Endothelial cell (in vitro differentiated cells): ENCODE results near the gene KLHL3. TPM values are rescaled to one million over a fixed set of nuclear protein-coding genes. Genes with fewer than 3 reads are reported as not detected.

Experiments used
- DNase-seq: peaks from one replicate; pipeline ENCODE4 v3.0.0; 2021; ENCODE audit warnings: low spot score
- H3K27ac Mint-ChIP-seq: one replicate; pipeline ENCODE4 v1.8.0; 2021; ENCODE audit warnings: mixed read lengths, inconsistent platforms; ENCODE audit not compliant: unreplicated experiment
- H3K27me3 Mint-ChIP-seq: one replicate; pipeline ENCODE4 v1.8.0; 2021; ENCODE audit warnings: mild to moderate bottlenecking, moderate library complexity, mixed read lengths, inconsistent platforms; ENCODE audit not compliant: unreplicated experiment
- H3K36me3 Mint-ChIP-seq: one replicate; pipeline ENCODE4 v1.8.0; 2021; ENCODE audit warnings: mild to moderate bottlenecking, low read depth, mixed read lengths, inconsistent platforms; ENCODE audit not compliant: unreplicated experiment
- H3K4me1 Mint-ChIP-seq: one replicate; pipeline ENCODE4 v1.8.0; 2021; ENCODE audit warnings: mild to moderate bottlenecking, mixed read lengths, inconsistent platforms; ENCODE audit not compliant: unreplicated experiment
- H3K4me3 Mint-ChIP-seq: one replicate; pipeline ENCODE4 v1.8.0; 2021; ENCODE audit warnings: mild to moderate bottlenecking, mixed read lengths, inconsistent platforms; ENCODE audit not compliant: unreplicated experiment
- H3K9me3 Mint-ChIP-seq: one replicate; pipeline ENCODE4 v1.8.0; 2021; ENCODE audit warnings: mixed read lengths, inconsistent platforms; ENCODE audit not compliant: unreplicated experiment
- total RNA-seq: library from RNA; stranded (reverse); fragmentation: NEBNext Ultra II Directional; extraction: Animal tissue kit (Norgen Biotek cat#: 25700); gene quantifications from one replicate; pipeline ENCODE4 v1.2.1, GENCODE V29; 2021; ENCODE audit not compliant: unreplicated experiment
- TF ChIP-seq, protein P1 (sequence below): fragments of 200-600 bp; sonication (generic); IDR thresholded peaks from one replicate; pipeline ENCODE4 v1.5.0; 2021; ENCODE audit warnings: antibody characterized with exemption; ENCODE audit not compliant: unreplicated experiment

The KLHL3 gene
- total RNA-seq, 1 donor from 2014 or later: 200 TPM

DNA sequence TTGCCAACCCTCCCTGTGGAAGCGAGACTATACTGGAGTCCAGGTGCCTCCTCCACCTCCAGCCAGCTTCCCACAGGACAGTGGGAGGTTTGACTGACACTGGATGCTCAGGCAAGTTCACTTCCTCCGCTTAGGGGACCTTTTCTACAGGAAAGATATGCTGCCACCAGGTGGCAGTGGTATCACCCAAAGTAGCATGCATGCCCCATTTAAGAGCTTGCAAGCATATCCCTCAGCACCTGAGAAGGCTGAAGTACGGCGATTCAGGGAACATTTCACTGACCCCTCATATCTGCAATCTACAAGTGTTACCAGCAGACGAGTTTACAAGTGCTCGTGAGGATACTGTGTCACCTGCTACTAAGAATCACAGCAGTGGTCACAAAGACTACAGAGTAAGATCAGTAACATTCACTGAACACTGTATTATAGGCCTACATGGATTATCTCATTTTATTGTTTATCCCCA, 75.5 kb downstream of the KLHL3 start:
- TF ChIP-seq, protein P1, sequence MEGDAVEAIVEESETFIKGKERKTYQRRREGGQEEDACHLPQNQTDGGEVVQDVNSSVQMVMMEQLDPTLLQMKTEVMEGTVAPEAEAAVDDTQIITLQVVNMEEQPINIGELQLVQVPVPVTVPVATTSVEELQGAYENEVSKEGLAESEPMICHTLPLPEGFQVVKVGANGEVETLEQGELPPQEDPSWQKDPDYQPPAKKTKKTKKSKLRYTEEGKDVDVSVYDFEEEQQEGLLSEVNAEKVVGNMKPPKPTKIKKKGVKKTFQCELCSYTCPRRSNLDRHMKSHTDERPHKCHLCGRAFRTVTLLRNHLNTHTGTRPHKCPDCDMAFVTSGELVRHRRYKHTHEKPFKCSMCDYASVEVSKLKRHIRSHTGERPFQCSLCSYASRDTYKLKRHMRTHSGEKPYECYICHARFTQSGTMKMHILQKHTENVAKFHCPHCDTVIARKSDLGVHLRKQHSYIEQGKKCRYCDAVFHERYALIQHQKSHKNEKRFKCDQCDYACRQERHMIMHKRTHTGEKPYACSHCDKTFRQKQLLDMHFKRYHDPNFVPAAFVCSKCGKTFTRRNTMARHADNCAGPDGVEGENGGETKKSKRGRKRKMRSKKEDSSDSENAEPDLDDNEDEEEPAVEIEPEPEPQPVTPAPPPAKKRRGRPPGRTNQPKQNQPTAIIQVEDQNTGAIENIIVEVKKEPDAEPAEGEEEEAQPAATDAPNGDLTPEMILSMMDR: peak; percentile 68
- Mint-ChIP-seq H3K4me1 (peaks cover 50% of the 10 kb centered on the region), H3K27ac (no peak overlapping the region), H3K36me3 (peaks cover 44% of the 10 kb centered on the region), H3K27me3 (peaks cover 4% of the 10 kb centered on the region), H3K4me3 (no peak overlapping the region), H3K9me3 (no peaks in the 10 kb centered on the region)
- peak; percentile 75 for DNase-seq

DNA sequence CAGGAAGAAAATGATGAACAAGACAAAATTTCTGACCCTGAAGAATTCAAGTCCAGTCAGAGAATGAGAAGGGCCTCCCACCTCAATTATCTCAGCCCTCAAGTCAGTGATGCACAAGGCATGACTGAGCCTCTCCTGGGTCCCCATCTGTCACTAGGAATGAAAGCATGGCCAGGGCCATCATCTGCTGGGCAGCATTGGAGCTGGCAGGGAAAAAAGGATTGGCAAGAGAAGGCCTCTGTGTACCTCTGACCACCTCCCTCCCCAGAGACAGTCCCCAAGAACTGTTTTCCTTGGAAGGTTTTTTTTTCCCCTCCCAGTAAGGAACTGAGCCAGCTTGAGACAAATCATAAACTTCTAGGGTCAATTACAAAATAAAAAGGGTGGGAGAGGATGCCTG, 76.7 kb downstream of the KLHL3 start:
- Mint-ChIP-seq H3K27ac (no peak overlapping the region), H3K36me3 (peaks cover 53% of the 10 kb centered on the region), H3K4me1 (peaks cover 55% of the 10 kb centered on the region), H3K27me3 (peaks cover 4% of the 10 kb centered on the region), H3K4me3 (no peak overlapping the region), H3K9me3 (no peaks in the 10 kb centered on the region)
- DNase-seq: no peak
- TF ChIP-seq, protein P1: no peak

DNA sequence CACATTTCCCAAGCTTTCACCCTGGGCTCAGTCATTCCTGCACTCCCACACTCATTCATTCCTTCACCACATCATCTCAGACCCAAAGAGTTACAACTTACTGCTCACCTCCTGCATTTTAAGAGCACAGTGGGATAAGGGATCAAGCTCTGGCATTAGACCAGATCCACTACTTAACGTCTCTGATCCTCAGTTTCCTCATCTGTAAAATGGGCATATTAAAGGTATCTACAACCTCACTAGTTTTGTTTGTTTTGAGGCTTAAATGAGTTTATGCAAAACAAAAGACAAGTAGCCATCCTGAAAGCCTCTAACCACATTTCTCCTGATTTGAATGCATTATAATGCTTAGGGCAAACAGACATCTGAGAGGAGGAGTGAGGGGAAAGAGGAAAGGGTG, 77.6 kb downstream of the KLHL3 start:
- TF ChIP-seq, protein P1: no peak
- Mint-ChIP-seq H3K4me1 (peaks cover 55% of the 10 kb centered on the region), H3K4me3 (peak overlapping the region; percentile 17), H3K36me3 (peaks cover 52% of the 10 kb centered on the region), H3K27me3 (peaks cover 4% of the 10 kb centered on the region), H3K27ac (peak overlapping the region; percentile 3), H3K9me3 (no peaks in the 10 kb centered on the region)
- DNase-seq: no peak

DNA sequence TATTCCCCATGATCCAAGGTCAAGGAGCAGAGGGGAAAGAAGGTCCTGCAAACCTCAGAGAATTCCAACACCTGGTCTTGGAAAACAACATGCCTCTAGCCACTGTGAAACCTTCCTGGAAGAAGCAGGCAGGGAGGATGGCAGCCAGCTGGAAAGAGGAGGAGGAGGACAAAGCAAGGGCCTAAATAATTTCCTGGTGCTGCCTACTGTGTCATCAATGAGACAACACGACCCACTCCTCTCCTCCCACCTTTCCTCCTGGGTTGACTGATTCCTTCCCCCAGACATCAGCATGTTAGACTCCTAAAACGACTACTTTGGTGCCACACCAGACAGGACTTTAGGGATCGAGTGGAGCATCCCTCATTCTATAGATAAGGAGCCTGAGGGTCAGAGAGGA, 78.8 kb downstream of the KLHL3 start:
- Mint-ChIP-seq H3K9me3 (no peaks in the 10 kb centered on the region), H3K36me3 (peaks cover 52% of the 10 kb centered on the region), H3K4me1 (peaks cover 50% of the 10 kb centered on the region), H3K4me3 (no peak overlapping the region), H3K27ac (no peak overlapping the region), H3K27me3 (peaks cover 4% of the 10 kb centered on the region)
- no peak for DNase-seq
- TF ChIP-seq, protein P1: no peak

DNA sequence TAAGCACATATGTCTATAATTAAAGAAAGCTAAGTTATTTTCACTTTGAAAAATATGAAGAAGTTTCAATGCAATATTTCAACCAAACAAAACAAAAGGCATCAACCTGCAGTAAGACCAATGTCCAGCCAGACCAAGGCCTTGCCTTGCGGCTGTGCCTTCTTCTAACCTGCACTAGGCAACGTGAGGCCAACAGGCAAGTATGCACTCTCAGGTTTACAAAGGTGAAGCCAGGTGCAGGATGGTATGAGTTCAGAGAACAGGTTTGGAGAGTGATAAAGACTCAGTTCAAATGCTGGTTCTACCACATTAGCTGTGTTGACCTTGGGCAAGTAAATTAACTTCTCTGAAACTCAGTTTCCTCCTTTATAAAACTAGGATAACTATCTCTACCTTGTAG, 79.3 kb downstream of the KLHL3 start:
- TF ChIP-seq, protein P1: no peak
- DNase-seq: no peak
- Mint-ChIP-seq H3K27me3 (peaks cover 4% of the 10 kb centered on the region), H3K36me3 (peaks cover 48% of the 10 kb centered on the region), H3K4me1 (peaks cover 45% of the 10 kb centered on the region), H3K9me3 (no peaks in the 10 kb centered on the region), H3K4me3 (no peak overlapping the region), H3K27ac (no peak overlapping the region)
